ENCODE data around the gene IRAK1BP1. TPM values are rescaled to one million over a fixed set of nuclear protein-coding genes. Genes with fewer than 3 reads are reported as not detected.

IRAK1BP1 gene
- total and polyA plus RNA-seq, 2 donors (not counting 1 experiment from before 2014, with no cell fraction given), result 2.3 to 3.0 TPM

DNA sequence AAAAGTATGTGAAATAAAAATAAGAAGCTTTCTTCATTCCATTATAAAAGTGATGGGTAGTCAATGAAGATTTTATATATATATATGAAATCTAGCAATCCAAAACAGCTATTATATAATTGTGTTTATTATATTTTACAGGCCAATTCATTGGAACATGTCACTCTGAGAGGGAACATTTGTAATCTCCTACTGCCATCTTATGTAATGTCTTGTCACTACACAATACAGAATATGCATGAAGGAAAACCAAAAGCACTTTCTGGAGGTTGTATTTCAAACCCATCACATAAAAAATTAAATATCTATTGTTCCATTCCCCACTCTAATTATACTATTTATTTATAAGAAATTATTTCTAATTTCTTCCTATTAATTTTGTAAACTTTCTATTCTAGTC, 31.5 kb upstream of the IRAK1BP1 start:
- Histone ChIP-seq H3K4me1 (ENCODE audit: control insufficient read depth in 2 of 2, insufficient read depth in 2 of 2, low read length in 2 of 2) (no peaks in the 10 kb centered on the region), H3K4me2 (replicated peaks; ENCODE audit: low read depth, low read length, poor library complexity, severe bottlenecking) (no peak overlapping the region), H3K9ac (ENCODE audit: low read length) (no peak overlapping the region), H3K27me3 (replicated peaks in 1 of 4; ENCODE audit: control extremely low read depth in 1 of 4, control insufficient read depth in 3 of 4, insufficient read depth in 4 of 4, low read length in 3 of 4) (peaks cover 0 to 11% (median 2%) of the 10 kb centered on the region in 4 experiments), H2AFZ (ENCODE audit: insufficient read depth, low read depth, low read length, poor library complexity, severe bottlenecking) (no peak overlapping the region), H3K9me3 (ENCODE audit: control extremely low read depth in 1 of 3, control insufficient read depth in 2 of 3, insufficient read depth in 1 of 3, low read length in 2 of 3) (no peaks in the 10 kb centered on the region), H3K79me2 (ENCODE audit: control insufficient read depth, insufficient read depth, low read length) (no peaks in the 10 kb centered on the region), H3K36me3 (replicated peaks in 1 of 2; ENCODE audit: control extremely low read depth in 1 of 2, control insufficient read depth in 1 of 2, extremely low read depth in 1 of 2, insufficient read depth in 2 of 2, low read length in 1 of 2) (no peaks in the 10 kb centered on the region), H3K4me3 (ENCODE audit: control extremely low read depth in 1 of 5, extremely low read depth in 1 of 5, insufficient read depth in 1 of 5, low read depth in 2 of 5, low read length in 4 of 5) (no peak overlapping the region), H4K20me1 (ENCODE audit: control insufficient read depth, insufficient read depth, low read length, poor library complexity, severe bottlenecking) (no peaks in the 10 kb centered on the region), H3K27ac (ENCODE audit: low read length in 2 of 2) (no peak overlapping the region)
- TF ChIP-seq, protein P1, sequence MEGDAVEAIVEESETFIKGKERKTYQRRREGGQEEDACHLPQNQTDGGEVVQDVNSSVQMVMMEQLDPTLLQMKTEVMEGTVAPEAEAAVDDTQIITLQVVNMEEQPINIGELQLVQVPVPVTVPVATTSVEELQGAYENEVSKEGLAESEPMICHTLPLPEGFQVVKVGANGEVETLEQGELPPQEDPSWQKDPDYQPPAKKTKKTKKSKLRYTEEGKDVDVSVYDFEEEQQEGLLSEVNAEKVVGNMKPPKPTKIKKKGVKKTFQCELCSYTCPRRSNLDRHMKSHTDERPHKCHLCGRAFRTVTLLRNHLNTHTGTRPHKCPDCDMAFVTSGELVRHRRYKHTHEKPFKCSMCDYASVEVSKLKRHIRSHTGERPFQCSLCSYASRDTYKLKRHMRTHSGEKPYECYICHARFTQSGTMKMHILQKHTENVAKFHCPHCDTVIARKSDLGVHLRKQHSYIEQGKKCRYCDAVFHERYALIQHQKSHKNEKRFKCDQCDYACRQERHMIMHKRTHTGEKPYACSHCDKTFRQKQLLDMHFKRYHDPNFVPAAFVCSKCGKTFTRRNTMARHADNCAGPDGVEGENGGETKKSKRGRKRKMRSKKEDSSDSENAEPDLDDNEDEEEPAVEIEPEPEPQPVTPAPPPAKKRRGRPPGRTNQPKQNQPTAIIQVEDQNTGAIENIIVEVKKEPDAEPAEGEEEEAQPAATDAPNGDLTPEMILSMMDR (IDR thresholded peaks at IDR 0.05), result no peak
- TF ChIP-seq EZH2 (IDR thresholded peaks at IDR 0.05; ENCODE audit: borderline replicate concordance, insufficient read depth, low read depth, low read length, poor library complexity, severe bottlenecking), result no peak
- H3K4me3 Mint-ChIP-seq, result no peak overlapping the region
- H3K27me3 Mint-ChIP-seq, result peaks cover 46% of the 10 kb centered on the region
- no peak overlapping the region for H3K27ac Mint-ChIP-seq
- CTCF ChIA-PET, result no interaction called here
- peaks cover 5% of the 10 kb centered on the region for H3K9me3 Mint-ChIP-seq (ENCODE audit: insufficient read depth)
- ATAC-seq (ENCODE audit: low read depth), result no peak
- POLR2A ChIA-PET, result no interaction called here
- intact Hi-C loops (cut with micrococcal nuclease), result no loop called here
- no peak for DNase-seq
- no peaks in the 10 kb centered on the region for H3K4me1 Mint-ChIP-seq

DNA sequence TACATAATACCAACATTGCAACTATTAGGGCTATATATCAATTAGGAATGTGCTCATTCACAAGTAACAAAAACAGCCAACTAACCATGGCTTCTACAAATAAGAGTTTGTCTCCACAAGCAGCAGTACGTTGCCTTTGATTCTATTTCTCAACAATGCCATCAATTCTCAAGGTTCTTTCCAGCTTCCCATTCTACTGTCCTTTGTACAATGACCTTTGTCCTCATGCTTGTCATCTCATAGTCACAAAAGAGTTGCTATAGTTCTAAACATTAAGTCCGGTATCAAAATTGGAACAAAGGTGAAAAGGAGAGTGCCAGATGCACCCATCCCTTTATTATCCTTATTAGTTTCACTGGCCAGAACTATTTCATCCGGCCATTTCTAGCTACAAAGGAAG, 30.8 kb upstream of the IRAK1BP1 start:
- no peaks in the 10 kb centered on the region for H3K79me2 ChIP-seq (ENCODE audit: control insufficient read depth, insufficient read depth, low read length)
- H3K27me3 ChIP-seq (replicated peaks in 1 of 4; ENCODE audit: control extremely low read depth in 1 of 4, control insufficient read depth in 3 of 4, insufficient read depth in 4 of 4, low read length in 3 of 4), result peaks cover 0 to 11% (median 2%) of the 10 kb centered on the region in 4 experiments
- no peak overlapping the region for H3K27ac ChIP-seq (ENCODE audit: low read length in 2 of 2)
- intact Hi-C loops (cut with micrococcal nuclease), result no loop called here
- DNase-seq (no peak), ATAC-seq (ENCODE audit: low read depth) (no peak)
- H3K4me3 ChIP-seq (ENCODE audit: control extremely low read depth in 1 of 5, extremely low read depth in 1 of 5, insufficient read depth in 1 of 5, low read depth in 2 of 5, low read length in 4 of 5), result no peak overlapping the region
- CTCF ChIA-PET, result no interaction called here
- TF ChIP-seq, protein P1 (IDR thresholded peaks at IDR 0.05), result no peak
- no peak for TF ChIP-seq EZH2 (IDR thresholded peaks at IDR 0.05; ENCODE audit: borderline replicate concordance, insufficient read depth, low read depth, low read length, poor library complexity, severe bottlenecking)
- no peaks in the 10 kb centered on the region for H4K20me1 ChIP-seq (ENCODE audit: control insufficient read depth, insufficient read depth, low read length, poor library complexity, severe bottlenecking)
- H3K4me2 ChIP-seq (replicated peaks; ENCODE audit: low read depth, low read length, poor library complexity, severe bottlenecking), result no peak overlapping the region
- H3K9me3 Mint-ChIP-seq (ENCODE audit: insufficient read depth), result peaks cover 5% of the 10 kb centered on the region
- peaks cover 46% of the 10 kb centered on the region for H3K27me3 Mint-ChIP-seq
- no peak overlapping the region for H3K9ac ChIP-seq (ENCODE audit: low read length)
- POLR2A ChIA-PET, result no interaction called here
- H3K36me3 ChIP-seq (replicated peaks in 1 of 2; ENCODE audit: control extremely low read depth in 1 of 2, control insufficient read depth in 1 of 2, extremely low read depth in 1 of 2, insufficient read depth in 2 of 2, low read length in 1 of 2), result no peaks in the 10 kb centered on the region
- no peaks in the 10 kb centered on the region for H3K4me1 Mint-ChIP-seq
- WGBS (ENCODE audit: insufficient coverage), result 78% methylated on average over 1 of the region's 3 CpGs
- H3K9me3 ChIP-seq (ENCODE audit: control extremely low read depth in 1 of 3, control insufficient read depth in 2 of 3, insufficient read depth in 1 of 3, low read length in 2 of 3), result no peaks in the 10 kb centered on the region
- H3K27ac Mint-ChIP-seq, result no peak overlapping the region
- no peak overlapping the region for H3K4me3 Mint-ChIP-seq
- H2AFZ ChIP-seq (ENCODE audit: insufficient read depth, low read depth, low read length, poor library complexity, severe bottlenecking), result no peak overlapping the region
- H3K4me1 ChIP-seq (ENCODE audit: control insufficient read depth in 2 of 2, insufficient read depth in 2 of 2, low read length in 2 of 2), result no peaks in the 10 kb centered on the region
